Mesangial cell (primary cell): ENCODE measurements around the gene KIF18B. TPM values are rescaled to one million over a fixed set of nuclear protein-coding genes. Genes with fewer than 3 reads are reported as not detected.

Source experiments
- total RNA-seq: library from RNA; depleted of rRNA; stranded (reverse); fragments of >200 nt; gene quantifications from 2 replicates; pipeline ENCODE4 v1.2.3, GENCODE V29; 2015

Gene KIF18B
- total RNA-seq: 2.4 and 35.8 TPM in 2 replicates

DNA sequence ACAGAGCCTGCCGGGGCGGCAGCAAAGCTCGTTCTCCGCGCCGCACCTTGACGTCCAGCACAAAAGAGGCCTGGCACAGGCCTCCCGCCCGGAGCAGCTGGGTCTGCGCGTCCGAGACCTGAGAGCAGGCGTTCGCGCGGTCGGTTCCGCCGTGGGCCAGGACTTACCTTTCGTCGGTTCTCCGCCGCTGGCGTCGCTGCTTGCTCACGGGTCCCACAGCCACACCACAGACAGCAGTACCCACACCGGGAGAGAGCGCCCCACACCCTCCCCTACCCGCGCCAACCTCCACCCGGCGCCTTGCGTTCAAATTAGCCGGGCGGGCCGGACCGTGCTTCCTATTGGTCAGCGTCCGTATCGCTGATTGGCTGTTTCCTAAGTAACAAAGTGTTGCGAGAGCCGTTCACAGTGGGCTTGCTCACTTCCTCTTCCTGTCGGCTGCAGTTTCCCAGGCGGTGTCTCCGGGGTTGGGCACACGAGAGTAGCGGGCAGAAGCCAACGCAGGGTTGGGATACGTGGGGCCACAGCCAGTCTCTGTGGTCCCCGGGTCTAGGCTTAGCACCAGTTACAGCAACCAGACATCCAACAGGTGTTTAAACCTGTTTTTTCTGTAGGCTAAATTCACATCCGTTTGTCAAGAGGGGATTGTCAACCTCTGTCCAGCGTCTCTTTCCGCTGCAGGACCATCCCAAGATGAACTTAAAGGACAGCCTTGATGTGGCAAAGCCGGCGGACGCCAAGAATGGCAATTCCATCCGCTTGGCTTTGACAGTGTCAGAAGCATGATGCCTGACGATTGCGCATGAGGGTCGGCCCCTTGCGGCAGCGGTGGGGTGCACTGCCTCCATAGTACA lies at the start of gene KIF18B:
KIF18B (minus strand) TSS at position 313 of the 854 bp plus-strand sequence. CDS start 11,429 bp downstream, outside the sequence.

GRCh38 chr17:44968225-44969143 lies 20.9 kb upstream of the KIF18B start, which contains the start of gene C1QL1:
Gene C1QL1 (minus strand): TSS chr17:44968303. CDS start chr17:44968048, 255 bp downstream.

DNA sequence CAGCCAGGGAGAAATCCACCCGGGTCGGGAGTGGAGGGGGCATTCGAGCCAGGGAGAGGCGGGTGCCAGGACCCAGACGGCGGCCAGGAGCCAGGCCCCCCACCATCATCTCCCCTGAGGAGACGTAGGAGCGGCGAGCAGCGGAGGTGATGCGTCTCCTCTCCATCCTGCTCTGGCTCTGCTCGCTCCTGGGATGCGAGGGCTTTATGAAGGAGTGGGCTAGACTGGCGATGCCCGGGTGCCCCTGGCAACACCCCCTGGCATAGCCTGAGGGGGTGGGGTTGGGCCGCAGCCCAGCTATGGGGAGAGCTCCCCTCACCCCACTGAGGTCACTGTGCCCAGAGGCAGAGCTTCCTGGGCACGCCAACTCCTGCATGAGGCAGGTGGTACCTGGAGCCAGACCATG lies 32.2 kb downstream of the KIF18B start, which contains the start of gene GFAP:
GFAP (minus strand) TSS at position 180 of the 406 bp plus-strand sequence; CDS start at position 166, 14 bp downstream.

GRCh38 chr17:44899074-44899782 lies 48.3 kb downstream of the KIF18B start, which contains the start of gene EFTUD2:
Gene EFTUD2 (minus strand): TSS chr17:44899445. CDS start chr17:44894521, 4,924 bp downstream.

Other genes starting within 250 kb of the KIF18B start
- 3.0 and 16.0 TPM in 2 replicates for gene DBF4B, start 239.1 kb downstream of the KIF18B start, total RNA-seq
- gene ADAM11, start 188.8 kb downstream of the KIF18B start, total RNA-seq: 0.16 and 0.51 TPM in 2 replicates
- 21.4 and 28.4 TPM in 2 replicates for gene GJC1, start 117.5 kb downstream of the KIF18B start, total RNA-seq
- gene HIGD1B, start 99.9 kb downstream of the KIF18B start, total RNA-seq: not detected in 2 replicates
- 70.1 and 96.8 TPM in 2 replicates for gene EFTUD2, start 48.3 kb downstream of the KIF18B start, total RNA-seq
- gene GFAP, start 32.3 kb downstream of the KIF18B start, total RNA-seq: 0.38 and 0.49 TPM in 2 replicates
- 2.2 TPM in 1 of 2 replicates, not detected in the other for gene C1QL1, start 20.5 kb upstream of the KIF18B start, total RNA-seq
- gene DCAKD, start 103.9 kb upstream of the KIF18B start, total RNA-seq: 42.5 and 77.6 TPM in 2 replicates
- gene NMT1, start 113.5 kb upstream of the KIF18B start, total RNA-seq: 66.0 and 69.9 TPM in 2 replicates
- gene PLCD3, start 184.7 kb upstream of the KIF18B start, total RNA-seq: 74.5 and 178 TPM in 2 replicates
- gene ACBD4, start 187.9 kb upstream of the KIF18B start, total RNA-seq: 2.9 and 10.6 TPM in 2 replicates
- 9.6 and 14.8 TPM in 2 replicates for gene HEXIM1, start 200.7 kb upstream of the KIF18B start, total RNA-seq
- 5.2 and 13.4 TPM in 2 replicates for gene HEXIM2, start 214.1 kb upstream of the KIF18B start, total RNA-seq